ENCODE measurements around the gene SH3GL3. TPM values are rescaled to one million over a fixed set of nuclear protein-coding genes. Genes with fewer than 3 reads are reported as not detected.

SH3GL3 gene
- total RNA-seq, 1 experiment from 2014 or later, result 0.24 TPM

GRCh38 chr15:83538682-83539081 is 91.5 kb downstream of the SH3GL3 start:
- H3K36me3 Mint-ChIP-seq (ENCODE audit: insufficient read depth, unreplicated experiment), result no peaks in the 10 kb centered on the region
- peaks cover 4% of the 10 kb centered on the region for H3K9me3 Mint-ChIP-seq (ENCODE audit: low read depth, unreplicated experiment)
- no peak for TF ChIP-seq CTCF (IDR thresholded peaks at IDR 0.05; ENCODE audit: unreplicated experiment)
- CTCF ChIA-PET, result no interaction called here
- no TSS peak for BruUV-seq (replicated peaks)
- H3K27ac Mint-ChIP-seq (ENCODE audit: unreplicated experiment), result no peak overlapping the region
- no peaks in the 10 kb centered on the region for H3K4me1 Mint-ChIP-seq (ENCODE audit: low read depth, unreplicated experiment)
- H3K27me3 Mint-ChIP-seq (ENCODE audit: unreplicated experiment), result peaks cover 17% of the 10 kb centered on the region
- H3K4me3 Mint-ChIP-seq (ENCODE audit: low read depth, unreplicated experiment), result no peak overlapping the region
- no peak for DNase-seq
- intact Hi-C loops (cut with micrococcal nuclease; ENCODE audit: unreplicated experiment), result no loop called here

GRCh38 chr15:83545804-83546511 is 98.8 kb downstream of the SH3GL3 start:
- H3K36me3 Mint-ChIP-seq (ENCODE audit: insufficient read depth, unreplicated experiment), result no peaks in the 10 kb centered on the region
- intact Hi-C loops (cut with micrococcal nuclease; ENCODE audit: unreplicated experiment), result no loop called here
- no peak overlapping the region for H3K27ac Mint-ChIP-seq (ENCODE audit: unreplicated experiment)
- peaks cover 43% of the 10 kb centered on the region for H3K27me3 Mint-ChIP-seq (ENCODE audit: unreplicated experiment)
- CTCF ChIA-PET, result interaction anchor here (0.6 kb wide), 1 partner anchor 200 kb away, joined by 3 read pairs; no protein-coding TSS in a partner anchor
- no TSS peak for BruUV-seq (replicated peaks)
- H3K9me3 Mint-ChIP-seq (ENCODE audit: low read depth, unreplicated experiment), result peaks cover 7% of the 10 kb centered on the region
- H3K4me1 Mint-ChIP-seq (ENCODE audit: low read depth, unreplicated experiment), result no peaks in the 10 kb centered on the region
- H3K4me3 Mint-ChIP-seq (ENCODE audit: low read depth, unreplicated experiment), result no peak overlapping the region
- TF ChIP-seq CTCF (IDR thresholded peaks at IDR 0.05; ENCODE audit: unreplicated experiment), result no peak
- no peak for DNase-seq

- peaks cover 49% of the 10 kb centered on the region for H3K27me3 Mint-ChIP-seq (ENCODE audit: unreplicated experiment)
- no peak for DNase-seq
- H3K27ac Mint-ChIP-seq (ENCODE audit: unreplicated experiment), result no peak overlapping the region
- H3K4me1 Mint-ChIP-seq (ENCODE audit: low read depth, unreplicated experiment), result no peaks in the 10 kb centered on the region
- H3K36me3 Mint-ChIP-seq (ENCODE audit: insufficient read depth, unreplicated experiment), result no peaks in the 10 kb centered on the region
- no peak overlapping the region for H3K4me3 Mint-ChIP-seq (ENCODE audit: low read depth, unreplicated experiment)
- CTCF ChIA-PET, result interaction anchor here (0.6 kb wide), 1 partner anchor 230 kb away, joined by 3 read pairs; no protein-coding TSS in a partner anchor
- peaks cover 7% of the 10 kb centered on the region for H3K9me3 Mint-ChIP-seq (ENCODE audit: low read depth, unreplicated experiment)
- no peak for TF ChIP-seq CTCF (IDR thresholded peaks at IDR 0.05; ENCODE audit: unreplicated experiment)
- intact Hi-C loops (cut with micrococcal nuclease; ENCODE audit: unreplicated experiment), result no loop called here
- BruUV-seq (replicated peaks), result no TSS peak
Measured at GRCh38 chr15:83546512-83546888, 99.4 kb downstream of the SH3GL3 start.

- H3K4me3 Mint-ChIP-seq (ENCODE audit: low read depth, unreplicated experiment), result no peak overlapping the region
- no peak for DNase-seq
- BruUV-seq (replicated peaks), result no TSS peak
- peaks cover 7% of the 10 kb centered on the region for H3K9me3 Mint-ChIP-seq (ENCODE audit: low read depth, unreplicated experiment)
- intact Hi-C loops (cut with micrococcal nuclease; ENCODE audit: unreplicated experiment), result no loop called here
- CTCF ChIA-PET, result no interaction called here
- peaks cover 52% of the 10 kb centered on the region for H3K27me3 Mint-ChIP-seq (ENCODE audit: unreplicated experiment)
- no peaks in the 10 kb centered on the region for H3K4me1 Mint-ChIP-seq (ENCODE audit: low read depth, unreplicated experiment)
- no peak overlapping the region for H3K27ac Mint-ChIP-seq (ENCODE audit: unreplicated experiment)
- H3K36me3 Mint-ChIP-seq (ENCODE audit: insufficient read depth, unreplicated experiment), result no peaks in the 10 kb centered on the region
- TF ChIP-seq CTCF (IDR thresholded peaks at IDR 0.05; ENCODE audit: unreplicated experiment), result no peak
Measured at GRCh38 chr15:83547168-83547567, 100.0 kb downstream of the SH3GL3 start.
